ENCODE results near the gene CD52. TPM values are rescaled to one million over a fixed set of nuclear protein-coding genes. Genes with fewer than 3 reads are reported as not detected.

The CD52 gene
- polyA plus RNA-seq, 2 of the 4 experiments (the other 2 are of a cell fraction): not detected

- H3K4me3 ChIP-seq: peak overlapping the region; percentile 62
- POLR2A ChIA-PET: no interaction called here
- 14% methylated on average over 22 of the region's 41 CpGs for WGBS (ENCODE audit: missing lambda C conversion rate)
Observed at GRCh38 chr1:26335774-26336476, 18.2 kb downstream of the CD52 start.

GRCh38 chr1:26336477-26337205 lies 18.9 kb downstream of the CD52 start:
- CTCF ChIA-PET: interaction anchor here (0.8 to 1.8 kb wide), 2 partner anchors 10 to 52 kb away, joined by 3 to 5 read pairs; no protein-coding TSS in a partner anchor
- DNase-seq (ENCODE audit: low read depth in 1 of 2, low spot score in 1 of 2) (peak; percentile 69 to 72), ATAC-seq (peak; percentile 91 to 94), FAIRE-seq (no peak)
- Histone ChIP-seq H3K4me3 (peak overlapping the region; percentile 62), H3K4me2 (peak overlapping the region; percentile 90), H3K27ac (peak overlapping the region; percentile 66 to 86), H3K4me1 (peaks cover 8% of the 10 kb centered on the region), H3K9me3 (no peaks in the 10 kb centered on the region)
- WGBS (ENCODE audit: missing lambda C conversion rate): 59% methylated on average over 11 of the region's 52 CpGs
- POLR2A ChIA-PET: no interaction called here
- TF ChIP-seq HOXB5 (CRISPR knock-in tag; IDR thresholded peaks at IDR 0.05): peak; percentile 20; the same call in 1 of the 2 replicates
- TF ChIP-seq NR3C1 (IDR thresholded peaks at IDR 0.05): no peak
- 0 out of 2 replicates have a peak, but pooled peaks have one; percentile 21 for TF ChIP-seq NPAS2 (CRISPR knock-in tag; IDR thresholded peaks at IDR 0.05; ENCODE audit: borderline replicate concordance)
- no peak for TF ChIP-seq USF2 (IDR thresholded peaks at IDR 0.05)
- TF ChIP-seq POLR2AphosphoS2 (conservative IDR thresholded peaks at IDR 0.05; ENCODE audit: low read length): no peak
- no peak for TF ChIP-seq RFX5 (IDR thresholded peaks at IDR 0.05)
- no peak for TF ChIP-seq KDM5A (IDR thresholded peaks at IDR 0.05)
- TF ChIP-seq MAFK (IDR thresholded peaks at IDR 0.05; ENCODE audit: partially characterized antibody): no peak
- no peak for TF ChIP-seq HDAC2 (IDR thresholded peaks at IDR 0.05)
- TF ChIP-seq HOXB13 (CRISPR knock-in tag; IDR thresholded peaks at IDR 0.05; ENCODE audit: low read depth): no peak
- no peak for TF ChIP-seq EP300 (IDR thresholded peaks at IDR 0.05)
- TF ChIP-seq SMC3 (IDR thresholded peaks at IDR 0.05): no peak
- TF ChIP-seq CHD4 (IDR thresholded peaks at IDR 0.05; ENCODE audit: borderline replicate concordance): no peak
- no peak for TF ChIP-seq RCOR1 (IDR thresholded peaks at IDR 0.05; ENCODE audit: low read depth, low read length)
- TF ChIP-seq BHLHE40 (IDR thresholded peaks at IDR 0.05; ENCODE audit: low read depth, low read length): no peak
- TF ChIP-seq JUNB (IDR thresholded peaks at IDR 0.05): no peak
- no peak for TF ChIP-seq FOXS1 (CRISPR knock-in tag; IDR thresholded peaks at IDR 0.05)
- TF ChIP-seq CBX8 (IDR thresholded peaks at IDR 0.05): no peak
- TF ChIP-seq RNF2 (IDR thresholded peaks at IDR 0.05; ENCODE audit: borderline replicate concordance, low read depth): peak; percentile 53; the same call in 1 of the 2 replicates
- TF ChIP-seq GATA3 (IDR thresholded peaks at IDR 0.05; ENCODE audit: borderline replicate concordance): no peak
- TF ChIP-seq FOSL2 (IDR thresholded peaks at IDR 0.05): no peak
- TF ChIP-seq FOSL2 (CRISPR knock-in tag; IDR thresholded peaks at IDR 0.05): no peak
- TF ChIP-seq, protein P1, sequence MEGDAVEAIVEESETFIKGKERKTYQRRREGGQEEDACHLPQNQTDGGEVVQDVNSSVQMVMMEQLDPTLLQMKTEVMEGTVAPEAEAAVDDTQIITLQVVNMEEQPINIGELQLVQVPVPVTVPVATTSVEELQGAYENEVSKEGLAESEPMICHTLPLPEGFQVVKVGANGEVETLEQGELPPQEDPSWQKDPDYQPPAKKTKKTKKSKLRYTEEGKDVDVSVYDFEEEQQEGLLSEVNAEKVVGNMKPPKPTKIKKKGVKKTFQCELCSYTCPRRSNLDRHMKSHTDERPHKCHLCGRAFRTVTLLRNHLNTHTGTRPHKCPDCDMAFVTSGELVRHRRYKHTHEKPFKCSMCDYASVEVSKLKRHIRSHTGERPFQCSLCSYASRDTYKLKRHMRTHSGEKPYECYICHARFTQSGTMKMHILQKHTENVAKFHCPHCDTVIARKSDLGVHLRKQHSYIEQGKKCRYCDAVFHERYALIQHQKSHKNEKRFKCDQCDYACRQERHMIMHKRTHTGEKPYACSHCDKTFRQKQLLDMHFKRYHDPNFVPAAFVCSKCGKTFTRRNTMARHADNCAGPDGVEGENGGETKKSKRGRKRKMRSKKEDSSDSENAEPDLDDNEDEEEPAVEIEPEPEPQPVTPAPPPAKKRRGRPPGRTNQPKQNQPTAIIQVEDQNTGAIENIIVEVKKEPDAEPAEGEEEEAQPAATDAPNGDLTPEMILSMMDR (IDR thresholded peaks at IDR 0.05): no peak
- TF ChIP-seq NFE2L2 (conservative IDR thresholded peaks at IDR 0.05; ENCODE audit: low read length): no peak
- no peak for TF ChIP-seq EHF (CRISPR knock-in tag; IDR thresholded peaks at IDR 0.05)
- no peak for TF ChIP-seq CHD2 (IDR thresholded peaks at IDR 0.05; ENCODE audit: low read length, partially characterized antibody)
- no peak for TF ChIP-seq CBX2 (IDR thresholded peaks at IDR 0.05; ENCODE audit: borderline replicate concordance, low read depth)
- TF ChIP-seq PBX3 (IDR thresholded peaks at IDR 0.05): no peak
- TF ChIP-seq, protein P2, sequence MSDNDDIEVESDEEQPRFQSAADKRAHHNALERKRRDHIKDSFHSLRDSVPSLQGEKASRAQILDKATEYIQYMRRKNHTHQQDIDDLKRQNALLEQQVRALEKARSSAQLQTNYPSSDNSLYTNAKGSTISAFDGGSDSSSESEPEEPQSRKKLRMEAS (IDR thresholded peaks at IDR 0.05): peak; percentile 88
- TF ChIP-seq, protein P3, sequence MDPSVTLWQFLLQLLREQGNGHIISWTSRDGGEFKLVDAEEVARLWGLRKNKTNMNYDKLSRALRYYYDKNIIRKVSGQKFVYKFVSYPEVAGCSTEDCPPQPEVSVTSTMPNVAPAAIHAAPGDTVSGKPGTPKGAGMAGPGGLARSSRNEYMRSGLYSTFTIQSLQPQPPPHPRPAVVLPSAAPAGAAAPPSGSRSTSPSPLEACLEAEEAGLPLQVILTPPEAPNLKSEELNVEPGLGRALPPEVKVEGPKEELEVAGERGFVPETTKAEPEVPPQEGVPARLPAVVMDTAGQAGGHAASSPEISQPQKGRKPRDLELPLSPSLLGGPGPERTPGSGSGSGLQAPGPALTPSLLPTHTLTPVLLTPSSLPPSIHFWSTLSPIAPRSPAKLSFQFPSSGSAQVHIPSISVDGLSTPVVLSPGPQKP (IDR thresholded peaks at IDR 0.05; ENCODE audit: low read depth, low read length): no peak
- TF ChIP-seq TFCP2L1 (CRISPR knock-in tag; IDR thresholded peaks at IDR 0.05): no peak
- no peak for TF ChIP-seq ZNF302 (CRISPR knock-in tag; IDR thresholded peaks at IDR 0.05)
- TF ChIP-seq SREBF2 (IDR thresholded peaks at IDR 0.05): no peak
- TF ChIP-seq POLR2A (IDR thresholded peaks at IDR 0.05; ENCODE audit: low read length): no peak

More at GRCh38 chr1:26335774-26336476, 18.2 kb downstream of the CD52 start:
- CTCF ChIA-PET: interaction anchor here (0.8 to 1.8 kb wide), 4 partner anchors 10 to 55 kb away, joined by 3 to 5 read pairs (median 4); no protein-coding TSS in a partner anchor
- peak overlapping the region; percentile 66 to 86 for H3K27ac ChIP-seq
- FAIRE-seq: no peak
- no peak for TF ChIP-seq RNF2 (IDR thresholded peaks at IDR 0.05; ENCODE audit: borderline replicate concordance, low read depth)
- TF ChIP-seq CEBPB (IDR thresholded peaks at IDR 0.05): peak in 1 of 2 experiments; percentile 45; a peak in 1 of 4 replicates
- H3K4me1 ChIP-seq: peaks cover 13% of the 10 kb centered on the region
- H3K9me3 ChIP-seq: no peaks in the 10 kb centered on the region
- no peak for DNase-seq (ENCODE audit: low read depth in 1 of 2, low spot score in 1 of 2)
- peak overlapping the region; percentile 90 for H3K4me2 ChIP-seq
- ATAC-seq: peak; percentile 46 to 62

Data from A549 (cell line).